ENCODE measurements around the gene PLCXD3.

PLCXD3 gene

DNA sequence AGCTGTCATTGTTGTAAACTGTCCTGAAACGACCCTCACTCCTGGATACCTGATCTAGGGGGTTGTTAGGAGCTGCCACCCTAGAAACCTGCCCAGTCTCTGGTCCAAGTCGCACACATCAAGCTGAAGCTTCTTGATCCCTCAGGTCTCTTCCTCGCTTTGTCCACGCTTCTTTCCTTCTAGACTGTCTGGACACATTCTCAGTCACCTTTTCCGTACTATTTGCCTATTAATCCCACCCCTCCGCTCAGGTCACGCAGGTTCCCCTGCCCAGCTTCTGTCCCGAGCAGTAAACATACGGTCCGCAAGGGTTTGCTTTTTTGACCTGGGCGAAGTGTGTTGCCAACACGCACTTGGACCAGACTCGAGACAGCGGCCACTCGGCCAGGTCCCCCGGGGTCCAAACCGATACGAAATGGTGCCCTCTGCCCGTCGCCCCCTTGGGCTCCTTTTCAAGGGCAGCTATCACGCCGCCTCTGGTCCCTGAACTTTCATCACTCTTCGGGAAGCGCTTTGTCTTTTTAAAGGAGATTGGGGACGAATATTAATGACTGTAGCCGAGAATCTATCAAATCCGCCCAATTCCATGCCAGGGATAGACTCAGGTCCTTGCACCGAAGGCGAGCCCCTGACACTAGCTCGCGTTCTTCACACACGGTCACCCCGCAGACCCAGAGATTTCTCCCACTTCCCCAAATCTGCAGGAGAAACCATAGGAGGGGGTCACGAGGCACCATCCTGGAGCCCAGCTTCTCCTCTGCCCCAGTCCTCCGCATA is 814 bp downstream of the PLCXD3 start:
- no peak overlapping the region for H3K4me3 ChIP-seq (ENCODE audit: low read length, poor library complexity, severe bottlenecking)
- no peaks in the 10 kb centered on the region for H3K36me3 ChIP-seq (ENCODE audit: insufficient read depth, low read length)
- no peaks in the 10 kb centered on the region for H4K20me1 ChIP-seq (ENCODE audit: insufficient read depth, low read length, poor library complexity, severe bottlenecking)
- no peaks in the 10 kb centered on the region for H3K9me2 ChIP-seq (replicated peaks; ENCODE audit: low read depth, low read length)
- no peaks in the 10 kb centered on the region for H3K4me1 ChIP-seq (ENCODE audit: insufficient read depth, low read length, poor library complexity, severe bottlenecking)
- H3F3A ChIP-seq (ENCODE audit: low read depth), result no peaks in the 10 kb centered on the region
- H2AFZ ChIP-seq (ENCODE audit: low read length), result no peak overlapping the region
- H3K27me3 ChIP-seq (ENCODE audit: insufficient read depth, low read length, poor library complexity, severe bottlenecking), result no peaks in the 10 kb centered on the region
- no peak overlapping the region for H3K4me2 ChIP-seq (ENCODE audit: low read depth, low read length, poor library complexity, severe bottlenecking)
- no peaks in the 10 kb centered on the region for H3K79me2 ChIP-seq (ENCODE audit: insufficient read depth, low read length)
- H3K9me3 ChIP-seq (ENCODE audit: insufficient read depth, low read depth, low read length), result no peaks in the 10 kb centered on the region
- no peak for TF ChIP-seq EZH2phosphoT487 (IDR thresholded peaks at IDR 0.05; ENCODE audit: borderline replicate concordance)
- TF ChIP-seq, protein P1, sequence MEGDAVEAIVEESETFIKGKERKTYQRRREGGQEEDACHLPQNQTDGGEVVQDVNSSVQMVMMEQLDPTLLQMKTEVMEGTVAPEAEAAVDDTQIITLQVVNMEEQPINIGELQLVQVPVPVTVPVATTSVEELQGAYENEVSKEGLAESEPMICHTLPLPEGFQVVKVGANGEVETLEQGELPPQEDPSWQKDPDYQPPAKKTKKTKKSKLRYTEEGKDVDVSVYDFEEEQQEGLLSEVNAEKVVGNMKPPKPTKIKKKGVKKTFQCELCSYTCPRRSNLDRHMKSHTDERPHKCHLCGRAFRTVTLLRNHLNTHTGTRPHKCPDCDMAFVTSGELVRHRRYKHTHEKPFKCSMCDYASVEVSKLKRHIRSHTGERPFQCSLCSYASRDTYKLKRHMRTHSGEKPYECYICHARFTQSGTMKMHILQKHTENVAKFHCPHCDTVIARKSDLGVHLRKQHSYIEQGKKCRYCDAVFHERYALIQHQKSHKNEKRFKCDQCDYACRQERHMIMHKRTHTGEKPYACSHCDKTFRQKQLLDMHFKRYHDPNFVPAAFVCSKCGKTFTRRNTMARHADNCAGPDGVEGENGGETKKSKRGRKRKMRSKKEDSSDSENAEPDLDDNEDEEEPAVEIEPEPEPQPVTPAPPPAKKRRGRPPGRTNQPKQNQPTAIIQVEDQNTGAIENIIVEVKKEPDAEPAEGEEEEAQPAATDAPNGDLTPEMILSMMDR (conservative IDR thresholded peaks at IDR 0.05; ENCODE audit: low read length), result no peak
- no peak overlapping the region for H3K9ac ChIP-seq (ENCODE audit: low read depth, low read length, poor library complexity, severe bottlenecking)

DNA sequence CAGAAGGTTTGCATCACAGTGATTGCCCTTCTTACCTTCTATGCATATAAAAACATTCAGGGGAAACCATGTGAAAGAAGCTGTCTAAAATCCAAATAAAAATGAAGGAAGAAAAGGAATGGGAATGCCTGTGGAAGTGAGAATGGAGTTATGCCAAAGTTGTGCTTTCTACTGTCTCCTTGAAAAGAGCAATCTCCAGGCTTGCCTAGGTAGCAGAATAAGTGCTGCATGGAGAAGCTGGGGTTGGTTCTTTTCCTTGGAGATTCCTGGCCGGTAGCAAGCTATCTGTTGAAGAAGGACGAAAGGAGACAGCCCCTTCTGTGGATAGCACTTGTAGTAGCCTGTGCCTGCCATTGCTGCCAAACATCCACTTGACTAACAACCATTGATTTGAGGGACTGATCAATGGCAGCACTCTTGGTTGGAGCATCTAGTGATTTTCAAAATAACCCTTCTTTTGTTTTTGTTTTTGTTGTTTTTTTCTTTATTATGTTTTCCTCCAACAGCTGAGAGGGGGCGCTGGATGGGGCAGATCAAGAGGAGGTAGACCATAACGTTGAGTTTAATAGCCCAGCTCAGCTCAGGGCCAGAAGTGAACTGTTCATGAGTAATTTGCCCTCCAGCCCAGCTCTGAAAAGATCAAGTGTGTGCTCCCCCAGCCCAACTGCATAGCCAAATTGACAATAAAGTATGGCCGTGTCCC is 1.6 kb downstream of the PLCXD3 start:
- no peak overlapping the region for H3K4me2 ChIP-seq (ENCODE audit: low read depth, low read length, poor library complexity, severe bottlenecking)
- no peaks in the 10 kb centered on the region for H3F3A ChIP-seq (ENCODE audit: low read depth)
- no peak for TF ChIP-seq EZH2phosphoT487 (IDR thresholded peaks at IDR 0.05; ENCODE audit: borderline replicate concordance)
- TF ChIP-seq, protein P1 (conservative IDR thresholded peaks at IDR 0.05; ENCODE audit: low read length), result no peak
- H3K4me3 ChIP-seq (ENCODE audit: low read length, poor library complexity, severe bottlenecking), result no peak overlapping the region
- no peaks in the 10 kb centered on the region for H3K79me2 ChIP-seq (ENCODE audit: insufficient read depth, low read length)
- no peak overlapping the region for H2AFZ ChIP-seq (ENCODE audit: low read length)
- H3K9me2 ChIP-seq (replicated peaks; ENCODE audit: low read depth, low read length), result no peaks in the 10 kb centered on the region
- no peaks in the 10 kb centered on the region for H3K4me1 ChIP-seq (ENCODE audit: insufficient read depth, low read length, poor library complexity, severe bottlenecking)
- no peaks in the 10 kb centered on the region for H3K36me3 ChIP-seq (ENCODE audit: insufficient read depth, low read length)
- no peaks in the 10 kb centered on the region for H3K9me3 ChIP-seq (ENCODE audit: insufficient read depth, low read depth, low read length)
- no peak overlapping the region for H3K9ac ChIP-seq (ENCODE audit: low read depth, low read length, poor library complexity, severe bottlenecking)
- H3K27me3 ChIP-seq (ENCODE audit: insufficient read depth, low read length, poor library complexity, severe bottlenecking), result no peaks in the 10 kb centered on the region
- no peaks in the 10 kb centered on the region for H4K20me1 ChIP-seq (ENCODE audit: insufficient read depth, low read length, poor library complexity, severe bottlenecking)

DNA sequence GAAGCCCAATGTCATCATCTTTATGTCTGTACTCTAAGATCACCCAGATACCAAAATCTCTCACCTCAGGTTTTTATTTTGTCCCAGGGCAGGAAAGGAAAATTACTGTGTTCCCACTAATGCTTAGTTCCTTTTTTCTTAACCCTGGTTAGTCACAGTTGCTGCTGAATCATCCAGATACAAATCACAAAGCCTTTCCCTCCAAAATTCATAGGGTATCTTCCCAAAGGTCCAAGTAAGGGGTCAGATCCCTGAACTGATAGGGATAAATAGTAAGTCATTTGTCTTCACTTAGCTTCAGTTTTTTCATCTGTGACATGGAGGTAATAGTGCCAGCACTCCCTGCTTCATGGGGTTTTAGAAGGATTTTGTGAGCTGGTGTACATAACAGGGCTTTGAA is 2.2 kb downstream of the PLCXD3 start:
- H2AFZ ChIP-seq (ENCODE audit: low read length), result no peak overlapping the region
- no peaks in the 10 kb centered on the region for H3K4me1 ChIP-seq (ENCODE audit: insufficient read depth, low read length, poor library complexity, severe bottlenecking)
- no peak overlapping the region for H3K9ac ChIP-seq (ENCODE audit: low read depth, low read length, poor library complexity, severe bottlenecking)

More for the DNA sequence above, 2.2 kb downstream of the PLCXD3 start:
- no peak for TF ChIP-seq EZH2phosphoT487 (IDR thresholded peaks at IDR 0.05; ENCODE audit: borderline replicate concordance)
- TF ChIP-seq, protein P1 (conservative IDR thresholded peaks at IDR 0.05; ENCODE audit: low read length), result no peak
- Histone ChIP-seq H4K20me1 (ENCODE audit: insufficient read depth, low read length, poor library complexity, severe bottlenecking) (no peaks in the 10 kb centered on the region), H3K4me3 (ENCODE audit: low read length, poor library complexity, severe bottlenecking) (no peak overlapping the region), H3K9me2 (replicated peaks; ENCODE audit: low read depth, low read length) (no peaks in the 10 kb centered on the region), H3K36me3 (ENCODE audit: insufficient read depth, low read length) (no peaks in the 10 kb centered on the region), H3K27me3 (ENCODE audit: insufficient read depth, low read length, poor library complexity, severe bottlenecking) (no peaks in the 10 kb centered on the region), H3F3A (ENCODE audit: low read depth) (no peaks in the 10 kb centered on the region), H3K4me2 (ENCODE audit: low read depth, low read length, poor library complexity, severe bottlenecking) (no peak overlapping the region), H3K79me2 (ENCODE audit: insufficient read depth, low read length) (no peaks in the 10 kb centered on the region), H3K9me3 (ENCODE audit: insufficient read depth, low read depth, low read length) (no peaks in the 10 kb centered on the region)
